ENCODE data around the gene DNASE1. TPM values are rescaled to one million over a fixed set of nuclear protein-coding genes. Genes with fewer than 3 reads are reported as not detected.
A peak's percentile ranks its signal among the peaks of the same experiment; 100 is the strongest.

DNASE1 gene
- total RNA-seq, 1 donor from 2014 or later = 14.3 TPM

- intact Hi-C loops (cut with DNase I) = no loop called here
- Histone ChIP-seq H3K27me3 (ENCODE audit: low read depth) (no peaks in the 10 kb centered on the region), H3K27ac (no peak overlapping the region), H3K36me3 (no peaks in the 10 kb centered on the region), H3K4me3 (no peak overlapping the region), H3K9me3 (no peaks in the 10 kb centered on the region), H3K4me1 (peaks cover 7% of the 10 kb centered on the region)
- DNase-seq = no peak
- ATAC-seq = no peak
- no peak for TF ChIP-seq CTCF (IDR thresholded peaks at IDR 0.05)
These were observed 30.8 kb upstream of the DNASE1 start for GRCh38 chr16:3623642-3624041.

DNA sequence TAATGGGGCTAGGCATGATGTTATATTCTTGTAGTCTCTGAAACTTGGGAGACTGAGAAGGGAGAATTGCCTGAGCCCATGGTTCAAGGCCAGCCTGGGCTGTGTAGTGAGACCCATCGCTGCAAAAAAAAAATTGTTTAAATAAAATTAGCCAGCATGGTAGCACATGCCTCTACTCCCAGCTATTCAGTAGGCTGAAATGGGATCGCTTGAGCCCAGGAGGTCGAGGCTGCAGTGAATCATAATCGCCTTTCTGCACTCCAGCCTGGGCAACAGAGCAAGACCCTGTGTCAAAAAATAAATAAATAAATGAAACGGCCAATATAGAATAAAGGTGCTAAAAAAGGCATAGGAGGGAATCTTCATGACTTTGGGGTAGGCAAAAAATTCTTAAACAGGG lies 29.2 kb upstream of the DNASE1 start:
- no peak overlapping the region for H3K27ac ChIP-seq

GRCh38 chr16:3625911-3626732 lies 28.4 kb upstream of the DNASE1 start:
- no peaks in the 10 kb centered on the region for H3K9me3 ChIP-seq
- ATAC-seq (peak; percentile 52 to 62), DNase-seq (no peak)
- TF ChIP-seq CTCF (IDR thresholded peaks at IDR 0.05) = no peak
- intact Hi-C loops (cut with DNase I) = no loop called here
- peaks cover 7% of the 10 kb centered on the region for H3K4me1 ChIP-seq
- H3K36me3 ChIP-seq = no peaks in the 10 kb centered on the region
- H3K27ac ChIP-seq = no peak overlapping the region
- no peaks in the 10 kb centered on the region for H3K27me3 ChIP-seq (ENCODE audit: low read depth)
- no peak overlapping the region for H3K4me3 ChIP-seq

More for the DNA sequence above, 29.2 kb upstream of the DNASE1 start:
- peaks cover 7% of the 10 kb centered on the region for H3K4me1 ChIP-seq
- H3K36me3 ChIP-seq = no peaks in the 10 kb centered on the region
- intact Hi-C loops (cut with DNase I) = no loop called here
- no peak for DNase-seq
- no peaks in the 10 kb centered on the region for H3K9me3 ChIP-seq
- no peaks in the 10 kb centered on the region for H3K27me3 ChIP-seq (ENCODE audit: low read depth)
- TF ChIP-seq CTCF (IDR thresholded peaks at IDR 0.05) = no peak
- ATAC-seq = no peak
- no peak overlapping the region for H3K4me3 ChIP-seq

DNA sequence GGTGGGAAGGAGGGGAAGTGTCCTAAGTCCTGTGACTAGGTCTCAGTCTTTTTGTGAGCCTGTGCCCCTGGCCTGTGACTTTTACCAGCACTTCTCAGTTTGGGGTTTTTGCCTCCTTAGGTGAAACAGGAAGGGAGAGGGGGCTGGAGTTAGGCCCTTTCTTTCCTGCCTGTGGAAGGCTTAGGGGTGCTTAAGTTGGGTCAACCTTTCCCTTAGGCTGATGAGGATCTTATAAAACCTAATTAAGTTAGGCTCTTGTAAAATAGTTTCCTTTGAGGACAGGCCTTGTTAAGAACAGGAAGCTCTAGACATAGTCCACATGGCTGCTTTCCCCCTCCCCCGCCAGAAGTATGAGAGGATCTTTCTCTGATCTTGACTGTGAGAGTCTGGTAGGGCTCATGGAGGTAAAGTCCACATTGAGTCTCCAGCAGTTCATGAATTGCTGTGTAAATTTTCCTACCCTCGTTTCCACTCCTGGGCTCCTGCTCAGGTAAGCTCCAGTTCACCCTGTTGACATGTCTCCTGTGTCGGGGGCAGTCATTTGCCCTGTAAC lies 17.0 kb upstream of the DNASE1 start:
- Histone ChIP-seq H3K4me1 (peaks cover 10% of the 10 kb centered on the region), H3K9me3 (no peaks in the 10 kb centered on the region), H3K27ac (no peak overlapping the region), H3K36me3 (peaks cover 22% of the 10 kb centered on the region), H3K4me3 (no peak overlapping the region), H3K27me3 (ENCODE audit: low read depth) (no peaks in the 10 kb centered on the region)
- no peak for DNase-seq
- peak; percentile 28 to 46 for ATAC-seq
- no peak for TF ChIP-seq CTCF (IDR thresholded peaks at IDR 0.05)
- intact Hi-C loops (cut with DNase I) = no loop called here

DNA sequence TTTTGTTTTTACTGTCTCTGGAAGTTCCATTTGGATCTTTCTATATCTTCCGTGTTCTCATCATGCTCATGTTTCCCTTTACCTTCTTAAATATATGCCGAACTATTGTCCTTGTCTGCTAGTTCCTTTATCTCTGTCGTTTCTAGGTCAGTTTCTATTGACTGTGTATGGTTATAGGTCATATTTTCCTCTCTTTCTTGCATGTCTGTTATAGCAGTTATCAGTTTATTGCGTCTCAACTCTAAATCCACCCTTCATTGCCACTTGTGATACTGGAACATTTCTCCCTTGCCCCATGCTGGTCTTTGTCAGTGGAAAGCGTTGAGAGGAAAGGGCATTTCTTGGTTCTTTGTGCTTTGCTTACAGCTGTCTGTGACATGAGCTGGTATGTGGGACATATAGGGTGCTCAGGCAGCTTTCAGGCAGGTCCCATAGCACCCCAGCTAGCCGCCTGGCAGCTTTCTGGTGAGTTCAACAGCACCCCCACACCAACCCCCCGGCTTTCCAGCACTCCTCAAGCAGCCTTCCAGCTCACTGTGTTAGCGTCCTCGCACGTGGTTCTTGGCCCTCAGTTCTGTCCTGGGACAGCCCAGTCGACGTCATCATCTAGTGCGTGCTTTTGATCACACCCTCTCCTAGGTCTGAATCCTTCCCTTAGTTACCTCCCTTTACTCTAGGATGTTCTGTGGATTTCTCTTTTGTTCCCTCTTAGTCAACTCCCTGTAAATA lies 15.4 kb upstream of the DNASE1 start:
- intact Hi-C loops (cut with DNase I) = no loop called here
- ATAC-seq = no peak

More for the DNA sequence above, 15.4 kb upstream of the DNASE1 start:
- H3K27me3 ChIP-seq (ENCODE audit: low read depth) = no peaks in the 10 kb centered on the region
- H3K36me3 ChIP-seq = peaks cover 32% of the 10 kb centered on the region
- H3K4me1 ChIP-seq = peaks cover 10% of the 10 kb centered on the region
- DNase-seq = no peak
- no peaks in the 10 kb centered on the region for H3K9me3 ChIP-seq
- H3K27ac ChIP-seq = no peak overlapping the region
- H3K4me3 ChIP-seq = no peak overlapping the region
- TF ChIP-seq CTCF (IDR thresholded peaks at IDR 0.05) = no peak
